Calu3 (cell line): Measurements from ENCODE around the gene ALPP. TPM values are rescaled to one million over a fixed set of nuclear protein-coding genes. Genes with fewer than 3 reads are reported as not detected.
A peak's percentile ranks its signal among the peaks of the same experiment; 100 is the strongest.

Experiments
- BruUV-seq: library from RNA; stranded (reverse); fragments of 400-500 nt; replicated peaks from 2 replicates; lab custom pipeline; 2021; lab: Mats Ljungman, UMichigan
- CTCF ChIA-PET: fragments of 300-600 bp; sonication (Branson Sonifier 250); formaldehyde crosslinking; loops from one replicate; lab custom pipeline; 2022; ENCODE audit warnings: antibody characterized with exemption; lab: Charles Lee
- DNase-seq: peaks from one replicate; pipeline ENCODE4 v3.0.0; 2022
- H3K27ac Mint-ChIP-seq: one replicate; pipeline ENCODE4 v1.8.0; 2022; ENCODE audit warnings: mixed read lengths; ENCODE audit not compliant: unreplicated experiment
- H3K27me3 Mint-ChIP-seq: one replicate; pipeline ENCODE4 v1.8.0; 2022; ENCODE audit warnings: mixed read lengths; ENCODE audit not compliant: unreplicated experiment
- H3K36me3 Mint-ChIP-seq: one replicate; pipeline ENCODE4 v1.8.0; 2022; ENCODE audit warnings: mild to moderate bottlenecking, moderate library complexity, mixed read lengths; ENCODE audit not compliant: insufficient read depth, unreplicated experiment
- H3K4me1 Mint-ChIP-seq: one replicate; pipeline ENCODE4 v1.8.0; 2022; ENCODE audit warnings: mild to moderate bottlenecking, low read depth, mixed read lengths; ENCODE audit not compliant: unreplicated experiment
- H3K4me3 Mint-ChIP-seq: one replicate; pipeline ENCODE4 v1.8.0; 2022; ENCODE audit warnings: mild to moderate bottlenecking, low read depth, moderate library complexity, mixed read lengths; ENCODE audit not compliant: unreplicated experiment
- H3K9me3 Mint-ChIP-seq: one replicate; pipeline ENCODE4 v1.8.0; 2022; ENCODE audit warnings: low read depth, mixed read lengths; ENCODE audit not compliant: unreplicated experiment
- CTCF ChIP-seq: fragments of 200-600 bp; IDR thresholded peaks from one replicate; pipeline ENCODE4 v1.8.0; 2022; ENCODE audit warnings: antibody characterized with exemption; ENCODE audit not compliant: unreplicated experiment
- intact Hi-C: fragments of 100-400 bp; cut with micrococcal nuclease; formaldehyde crosslinking; loops from one replicate; pipeline ENCODE4 v1.10.0; 2022; ENCODE audit not compliant: unreplicated experiment
- total RNA-seq: library from RNA; stranded (reverse); gene quantifications from 2 replicates; pipeline ENCODE4 v1.2.3, GENCODE V29; 2022

The ALPP gene
- total RNA-seq, 1 experiment from 2014 or later = not detected

GRCh38 chr2:232386490-232386739 lies 7.9 kb downstream of the ALPP start:
- TF ChIP-seq CTCF = no peak
- BruUV-seq = no TSS peak
- CTCF ChIA-PET = interaction anchor here (0.9 to 1.6 kb wide), 2 partner anchors 21 to 53 kb away, joined by 3 to 4 read pairs; no protein-coding TSS in a partner anchor
- H3K4me3 Mint-ChIP-seq = peak overlapping the region; percentile 61
- no peak for DNase-seq
- H3K4me1 Mint-ChIP-seq = peaks cover 20% of the 10 kb centered on the region
- intact Hi-C loops = no loop called here
- H3K27me3 Mint-ChIP-seq = peaks cover 55% of the 10 kb centered on the region
- H3K36me3 Mint-ChIP-seq = no peaks in the 10 kb centered on the region
- H3K27ac Mint-ChIP-seq = no peak overlapping the region
- H3K9me3 Mint-ChIP-seq = no peaks in the 10 kb centered on the region

- H3K27ac Mint-ChIP-seq = no peak overlapping the region
- no peaks in the 10 kb centered on the region for H3K9me3 Mint-ChIP-seq
- intact Hi-C loops = no loop called here
- no TSS peak for BruUV-seq
- H3K36me3 Mint-ChIP-seq = no peaks in the 10 kb centered on the region
- H3K4me1 Mint-ChIP-seq = peaks cover 20% of the 10 kb centered on the region
- DNase-seq = no peak
- CTCF ChIA-PET = no interaction called here
- peak overlapping the region; percentile 61 for H3K4me3 Mint-ChIP-seq
- peaks cover 55% of the 10 kb centered on the region for H3K27me3 Mint-ChIP-seq
- no peak for TF ChIP-seq CTCF
Measured at GRCh38 chr2:232386740-232387450, 8.3 kb downstream of the ALPP start.

DNA sequence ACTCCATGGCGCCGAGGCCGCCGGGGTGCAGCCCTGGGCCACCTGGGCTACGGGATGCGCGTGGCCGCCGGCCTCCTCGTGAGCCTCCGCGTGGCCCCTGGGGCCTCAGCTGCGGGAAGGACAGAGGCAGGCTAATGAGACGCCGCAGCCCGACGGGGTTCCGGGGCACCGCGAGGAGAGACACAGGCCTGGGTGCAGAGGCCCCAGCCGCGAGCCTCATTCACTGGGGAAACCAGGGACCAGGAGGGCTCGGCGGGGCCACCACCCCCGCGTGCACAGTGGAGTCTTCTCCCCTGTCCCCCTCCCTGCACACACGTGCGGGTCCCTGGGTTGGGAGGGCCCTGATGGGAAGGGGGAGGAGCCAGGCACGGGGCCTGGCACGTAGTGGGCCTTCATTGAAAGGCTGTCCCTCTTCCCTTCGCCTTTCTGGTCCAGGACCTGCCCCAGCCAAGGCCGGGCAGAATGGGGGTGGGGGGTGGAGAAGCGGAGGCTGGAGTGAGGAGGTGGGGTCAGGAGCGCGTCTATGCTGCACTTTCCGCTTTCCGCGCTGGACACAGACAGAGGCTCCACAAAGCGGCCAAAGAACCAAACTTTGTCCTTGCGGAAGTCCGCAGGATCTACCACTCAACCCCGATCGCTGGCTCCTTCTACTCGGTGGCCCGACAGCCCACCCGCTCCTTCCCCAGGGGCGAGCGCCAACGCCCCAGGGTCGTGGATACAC lies 9.1 kb downstream of the ALPP start:
- H3K4me1 Mint-ChIP-seq = peaks cover 20% of the 10 kb centered on the region
- no peak overlapping the region for H3K27ac Mint-ChIP-seq
- no peak overlapping the region for H3K4me3 Mint-ChIP-seq
- peaks cover 55% of the 10 kb centered on the region for H3K27me3 Mint-ChIP-seq
- DNase-seq = no peak
- CTCF ChIA-PET = no interaction called here
- H3K36me3 Mint-ChIP-seq = no peaks in the 10 kb centered on the region
- no peaks in the 10 kb centered on the region for H3K9me3 Mint-ChIP-seq
- BruUV-seq = no TSS peak
- intact Hi-C loops = no loop called here
- no peak for TF ChIP-seq CTCF

- no peak overlapping the region for H3K27ac Mint-ChIP-seq
- no TSS peak for BruUV-seq
- TF ChIP-seq CTCF = no peak
- intact Hi-C loops = no loop called here
- no peak overlapping the region for H3K4me3 Mint-ChIP-seq
- H3K4me1 Mint-ChIP-seq = peaks cover 20% of the 10 kb centered on the region
- no peaks in the 10 kb centered on the region for H3K9me3 Mint-ChIP-seq
- no peak for DNase-seq
- CTCF ChIA-PET = no interaction called here
- H3K36me3 Mint-ChIP-seq = no peaks in the 10 kb centered on the region
- H3K27me3 Mint-ChIP-seq = peaks cover 55% of the 10 kb centered on the region
Measured at GRCh38 chr2:232388324-232388891, 9.9 kb downstream of the ALPP start.
